B cell (primary cell): Measurements from ENCODE around the gene GFRA3. TPM values are rescaled to one million over a fixed set of nuclear protein-coding genes. Genes with fewer than 3 reads are reported as not detected.

ENCODE experiments used
- ATAC-seq: fragments of 200-7000 bp; cut with Tn5 transposase; one replicate; pipeline ENCODE4 v1.10.0; 2021; ENCODE audit warnings: low read depth, mild to moderate bottlenecking, moderate number of reproducible peaks, moderate library complexity
- CTCF ChIA-PET: fragments of 350-600 bp; sonication (Branson Sonifier 250); formaldehyde crosslinking; loops from one replicate; lab custom pipeline; 2021; ENCODE audit warnings: antibody characterized with exemption, inconsistent platforms; lab: Charles Lee
- POLR2A ChIA-PET: fragments of 350-600 bp; sonication (Branson Sonifier 250); formaldehyde crosslinking; loops from one replicate; lab custom pipeline; 2021; ENCODE audit warnings: antibody characterized with exemption; lab: Charles Lee
- DNase-seq: peaks from one replicate; pipeline ENCODE4 v3.0.0; 2013
- H2AFZ ChIP-seq: 2 replicates; pipeline ENCODE4 v1.6.1; 2012; ENCODE audit warnings: mild to moderate bottlenecking, low read depth, low read length; ENCODE audit not compliant: insufficient read depth, poor library complexity, severe bottlenecking
- H3K27ac ChIP-seq, 2 donors: 1 replicate in 1 of 2; 2 replicates in 1 of 2; pipeline ENCODE4 v1.5.1; 2012 to 2013; ENCODE audit warnings: low read length in 2 of 2, mild to moderate bottlenecking in 2 of 2, moderate library complexity in 1 of 2
- H3K27me3 ChIP-seq, 4 experiments: fragments of 200-600 bp in 1 of 4; sonication (generic) in 1 of 4; replicated peaks in 1 of 4; 1 replicate in 2 of 4; 2 replicates in 2 of 4; pipeline versions ENCODE4 v1.6.1 to v1.7.0; 2013 to 2016; ENCODE audit warnings: low read length in 3 of 4, mild to moderate bottlenecking in 2 of 4, mixed read lengths in 1 of 4, moderate library complexity in 1 of 4; ENCODE audit not compliant: insufficient read depth in 4 of 4, control insufficient read depth in 3 of 4; ENCODE audit errors: control extremely low read depth in 1 of 4
- H3K36me3 ChIP-seq, 2 experiments: replicated peaks in 1 of 2; 1 replicate in 1 of 2; 2 replicates in 1 of 2; pipeline versions ENCODE4 v1.6.1 to v1.7.1; 2013; ENCODE audit warnings: low read length in 1 of 2; ENCODE audit not compliant: insufficient read depth in 2 of 2, control insufficient read depth in 1 of 2; ENCODE audit errors: control extremely low read depth in 1 of 2, extremely low read depth in 1 of 2
- H3K4me1 ChIP-seq, 2 donors: fragments of 200-600 bp in 1 of 2; sonication (generic) in 1 of 2; 1 replicate in 1 of 2; 2 replicates in 1 of 2; pipeline versions ENCODE4 v1.5.1 to v1.6.1; 2013 to 2017; ENCODE audit warnings: low read length in 2 of 2; ENCODE audit not compliant: control insufficient read depth in 2 of 2, insufficient read depth in 2 of 2
- H3K4me2 ChIP-seq: replicated peaks from 2 replicates; pipeline ENCODE3; 2012; ENCODE audit warnings: mild to moderate bottlenecking, low read depth, low read length; ENCODE audit not compliant: poor library complexity, severe bottlenecking
- H3K4me3 ChIP-seq, 5 experiments: fragments of 200-600 bp in 1 of 5; sonication (generic) in 1 of 5; 1 replicate in 3 of 5; 2 replicates in 2 of 5; pipeline versions ENCODE4 v1.5.1 to v1.7.0; 2011 to 2016; ENCODE audit warnings: low read length in 4 of 5, mild to moderate bottlenecking in 4 of 5, low read depth in 2 of 5, control low read depth in 1 of 5, moderate library complexity in 1 of 5; ENCODE audit not compliant: insufficient read depth in 1 of 5; ENCODE audit errors: control extremely low read depth in 1 of 5, extremely low read depth in 1 of 5
- H3K79me2 ChIP-seq: fragments of 200-600 bp; sonication (generic); one replicate; pipeline ENCODE4 v1.6.0; 2016; ENCODE audit warnings: low read length; ENCODE audit not compliant: control insufficient read depth, insufficient read depth
- H3K9ac ChIP-seq: fragments of 200-600 bp; sonication (generic); 2 replicates; pipeline ENCODE4 v1.6.1; 2017; ENCODE audit warnings: mild to moderate bottlenecking, low read length, moderate library complexity
- H3K9me3 ChIP-seq, 3 donors: one replicate each; pipeline versions ENCODE4 v1.6.1 to v1.7.1; 2013; ENCODE audit warnings: low read length in 2 of 3; ENCODE audit not compliant: control insufficient read depth in 2 of 3, insufficient read depth in 1 of 3; ENCODE audit errors: control extremely low read depth in 1 of 3
- H4K20me1 ChIP-seq: 2 replicates; pipeline ENCODE4 v1.6.0; 2012; ENCODE audit warnings: mild to moderate bottlenecking, low read length; ENCODE audit not compliant: insufficient read depth, control insufficient read depth, poor library complexity, severe bottlenecking
- H3K27ac Mint-ChIP-seq: one replicate; pipeline ENCODE4 v1.8.0; 2021; ENCODE audit warnings: mixed read lengths
- H3K27me3 Mint-ChIP-seq: one replicate; pipeline ENCODE4 v1.8.0; 2021; ENCODE audit warnings: mixed read lengths
- H3K4me1 Mint-ChIP-seq: one replicate; pipeline ENCODE4 v1.8.0; 2021; ENCODE audit warnings: mixed read lengths
- H3K4me3 Mint-ChIP-seq: one replicate; pipeline ENCODE4 v1.8.0; 2021; ENCODE audit warnings: mixed read lengths
- H3K9me3 Mint-ChIP-seq: one replicate; pipeline ENCODE4 v1.8.0; 2022; ENCODE audit warnings: mixed read lengths; ENCODE audit not compliant: insufficient read depth
- EZH2 ChIP-seq: IDR thresholded peaks from 2 replicates; pipeline ENCODE4 v1.6.1; 2012; ENCODE audit warnings: borderline replicate concordance, low read depth, mild to moderate bottlenecking, moderate library complexity, low read length; ENCODE audit not compliant: insufficient read depth, poor library complexity, severe bottlenecking
- WGBS: methylation state at CpG from one replicate; pipeline ENCODE4 v1.1.5; 2013; ENCODE audit warnings: missing lambda C conversion rate; ENCODE audit not compliant: insufficient coverage; 5-methylcytosine and 5-hydroxymethylcytosine counted together
- intact Hi-C: fragments of 100-400 bp; cut with micrococcal nuclease; formaldehyde crosslinking; loops from one replicate; pipeline ENCODE4 v1.10.0; 2022
- polyA plus RNA-seq: library from polyadenylated mRNA; depleted of rRNA; stranded (reverse); fragments of >200 nt; gene quantifications from 2 replicates; pipeline ENCODE4 v1.2.3, GENCODE V29; 2012
- total RNA-seq, 2 donors: library from RNA; stranded (reverse); fragments of 120-200 nt in 1 of 2; gene quantifications; 1 replicate in 1 of 2; 2 replicates in 1 of 2; pipeline versions ENCODE4 v1.2.3 to v1.2.4, GENCODE V29; 2013 to 2022
- TF ChIP-seq, protein P1 (sequence below): fragments of 200-600 bp; IDR thresholded peaks from one replicate; pipeline ENCODE4 v1.8.0; 2022; ENCODE audit warnings: antibody characterized with exemption, mild to moderate bottlenecking

The GFRA3 gene
- total and polyA plus RNA-seq, 2 donors (not counting 1 experiment from before 2014, with no cell fraction given) = not detected

DNA sequence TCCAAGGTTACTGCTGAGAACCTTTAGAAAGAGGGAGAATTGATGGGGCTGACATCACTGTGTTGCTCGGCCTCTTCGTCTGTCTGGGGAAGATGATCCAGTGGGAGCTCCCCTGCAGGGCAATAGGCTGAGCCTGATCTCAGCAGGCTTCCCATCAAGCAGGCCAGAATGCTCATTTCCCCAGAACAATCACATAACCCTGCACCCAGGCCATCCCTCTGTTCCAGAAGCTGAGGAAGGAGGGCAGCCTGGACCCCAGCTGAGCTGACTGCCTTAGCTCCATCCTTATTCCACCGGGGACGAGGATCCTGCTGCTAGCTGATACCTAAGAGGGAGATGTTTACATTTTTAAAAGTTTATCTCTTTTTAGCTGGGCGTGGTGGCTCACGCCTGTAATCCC lies 49.7 kb downstream of the GFRA3 start:
- Histone ChIP-seq H3K4me2 (no peak overlapping the region), H3K36me3 (no peaks in the 10 kb centered on the region), H3K27me3 (peaks cover 0 to 12% (median 3%) of the 10 kb centered on the region in 4 experiments), H3K4me3 (no peak overlapping the region), H4K20me1 (no peaks in the 10 kb centered on the region), H3K27ac (no peak overlapping the region), H3K9ac (no peak overlapping the region), H3K4me1 (peaks cover 0 to 4% of the 10 kb centered on the region in 2 donors), H2AFZ (no peak overlapping the region), H3K79me2 (no peaks in the 10 kb centered on the region), H3K9me3 (peaks cover 1 to 12% (median 6%) of the 10 kb centered on the region in 3 donors)
- ChIA-PET CTCF (interaction anchor here (0.7 kb wide), 2 partner anchors 18 to 225 kb away, joined by 3 read pairs; no protein-coding TSS in a partner anchor), POLR2A (no interaction called here)
- no peak overlapping the region for H3K4me3 Mint-ChIP-seq
- 100% methylated on average over 2 of the region's 6 CpGs for WGBS
- H3K27me3 Mint-ChIP-seq = peaks cover 40% of the 10 kb centered on the region
- no peak overlapping the region for H3K27ac Mint-ChIP-seq
- no peak for ATAC-seq
- no peak for TF ChIP-seq EZH2
- TF ChIP-seq, protein P1, sequence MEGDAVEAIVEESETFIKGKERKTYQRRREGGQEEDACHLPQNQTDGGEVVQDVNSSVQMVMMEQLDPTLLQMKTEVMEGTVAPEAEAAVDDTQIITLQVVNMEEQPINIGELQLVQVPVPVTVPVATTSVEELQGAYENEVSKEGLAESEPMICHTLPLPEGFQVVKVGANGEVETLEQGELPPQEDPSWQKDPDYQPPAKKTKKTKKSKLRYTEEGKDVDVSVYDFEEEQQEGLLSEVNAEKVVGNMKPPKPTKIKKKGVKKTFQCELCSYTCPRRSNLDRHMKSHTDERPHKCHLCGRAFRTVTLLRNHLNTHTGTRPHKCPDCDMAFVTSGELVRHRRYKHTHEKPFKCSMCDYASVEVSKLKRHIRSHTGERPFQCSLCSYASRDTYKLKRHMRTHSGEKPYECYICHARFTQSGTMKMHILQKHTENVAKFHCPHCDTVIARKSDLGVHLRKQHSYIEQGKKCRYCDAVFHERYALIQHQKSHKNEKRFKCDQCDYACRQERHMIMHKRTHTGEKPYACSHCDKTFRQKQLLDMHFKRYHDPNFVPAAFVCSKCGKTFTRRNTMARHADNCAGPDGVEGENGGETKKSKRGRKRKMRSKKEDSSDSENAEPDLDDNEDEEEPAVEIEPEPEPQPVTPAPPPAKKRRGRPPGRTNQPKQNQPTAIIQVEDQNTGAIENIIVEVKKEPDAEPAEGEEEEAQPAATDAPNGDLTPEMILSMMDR = no peak
- intact Hi-C loops = no loop called here
- no peak for DNase-seq
- H3K9me3 Mint-ChIP-seq = peaks cover 6% of the 10 kb centered on the region
- H3K4me1 Mint-ChIP-seq = peaks cover 4% of the 10 kb centered on the region

DNA sequence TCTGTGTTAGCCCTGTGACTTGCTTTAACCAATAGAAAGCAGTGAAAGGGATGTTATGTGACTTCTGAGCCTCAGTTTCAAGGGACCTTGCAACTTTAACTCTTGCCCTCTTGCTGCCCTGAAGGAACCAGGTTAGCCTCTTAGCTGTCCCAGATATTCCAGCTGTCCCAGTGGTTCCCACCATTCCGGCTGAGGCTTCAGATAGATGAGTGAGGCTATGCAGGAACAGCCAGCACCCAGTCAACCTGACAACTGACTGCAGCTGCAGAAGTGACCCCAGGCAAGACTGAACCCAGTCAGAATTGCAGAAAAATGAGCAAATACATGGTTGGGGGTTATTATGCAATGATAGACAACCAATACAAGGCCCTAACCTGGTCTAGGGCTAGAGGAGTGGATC lies 50.9 kb downstream of the GFRA3 start:
- peaks cover 1 to 12% (median 6%) of the 10 kb centered on the region in 3 donors for H3K9me3 ChIP-seq
- H3K27ac Mint-ChIP-seq = no peak overlapping the region
- H2AFZ ChIP-seq = no peak overlapping the region
- peaks cover 6% of the 10 kb centered on the region for H3K9me3 Mint-ChIP-seq
- H3K27me3 Mint-ChIP-seq = peaks cover 36% of the 10 kb centered on the region
- no peak overlapping the region for H3K4me2 ChIP-seq
- ChIA-PET POLR2A (interaction anchor here (0.6 kb wide), 1 partner anchor 310 kb away, joined by 3 read pairs; no protein-coding TSS in a partner anchor), CTCF (interaction anchor here (0.9 to 1.4 kb wide), 2 partner anchors 11 to 187 kb away, joined by 3 to 4 read pairs; partner anchors contain the start of gene CDC23)
- no peaks in the 10 kb centered on the region for H3K36me3 ChIP-seq
- no peak for TF ChIP-seq EZH2
- TF ChIP-seq, protein P1 = no peak
- H3K4me3 Mint-ChIP-seq = no peak overlapping the region
- DNase-seq = no peak
- no peak for ATAC-seq
- peaks cover 4% of the 10 kb centered on the region for H3K4me1 Mint-ChIP-seq
- H3K4me1 ChIP-seq = peaks cover 0 to 4% of the 10 kb centered on the region in 2 donors
- H3K4me3 ChIP-seq = no peak overlapping the region
- peaks cover 0 to 12% (median 3%) of the 10 kb centered on the region in 4 experiments for H3K27me3 ChIP-seq
- H3K9ac ChIP-seq = no peak overlapping the region
- intact Hi-C loops = no loop called here
- H4K20me1 ChIP-seq = no peaks in the 10 kb centered on the region
- 100% methylated on average over 1 of the region's 1 CpG for WGBS
- no peak overlapping the region for H3K27ac ChIP-seq
- no peaks in the 10 kb centered on the region for H3K79me2 ChIP-seq
